HAP-1 (cell line): ENCODE measurements around the gene CEP350.

Experiments
- DNase-seq, 2 experiments: peaks; one replicate each; pipeline ENCODE4 v3.0.0-alpha.2; 2016 to 2020; ENCODE audit warnings: low spot score in 2 of 2
- H3K27me3 ChIP-seq: fragments of 250-450 bp; sonication (Bioruptor Pico); 2 replicates; pipeline ENCODE4 v1.5.1; 2020; ENCODE audit warnings: low read depth, mild to moderate bottlenecking, moderate library complexity
- H3K36me3 ChIP-seq: fragments of 250-450 bp; sonication (Bioruptor Pico); replicated peaks from 2 replicates; pipeline ENCODE4 v1.5.1; 2020; ENCODE audit warnings: mild to moderate bottlenecking
- H3K4me1 ChIP-seq: fragments of 250-450 bp; sonication (Bioruptor Pico); 2 replicates; pipeline ENCODE4 v1.5.1; 2020; ENCODE audit warnings: mild to moderate bottlenecking
- H3K4me3 ChIP-seq: fragments of 250-450 bp; sonication (Bioruptor Pico); 2 replicates; pipeline ENCODE4 v1.5.1; 2020; ENCODE audit warnings: mild to moderate bottlenecking, moderate library complexity
- H3K9me3 ChIP-seq: fragments of 250-450 bp; sonication (Bioruptor Pico); 2 replicates; pipeline ENCODE4 v1.5.1; 2020; ENCODE audit warnings: mild to moderate bottlenecking, moderate library complexity
- in situ Hi-C: fragments of 300-500 bp; cut with MboI; formaldehyde crosslinking; loops from 3 replicates; pipeline ENCODE4 v1.14.3; 2020; ENCODE audit warnings: low sequenced_read_pairs, inconsistent platforms, mixed read lengths

Gene CEP350

DNA sequence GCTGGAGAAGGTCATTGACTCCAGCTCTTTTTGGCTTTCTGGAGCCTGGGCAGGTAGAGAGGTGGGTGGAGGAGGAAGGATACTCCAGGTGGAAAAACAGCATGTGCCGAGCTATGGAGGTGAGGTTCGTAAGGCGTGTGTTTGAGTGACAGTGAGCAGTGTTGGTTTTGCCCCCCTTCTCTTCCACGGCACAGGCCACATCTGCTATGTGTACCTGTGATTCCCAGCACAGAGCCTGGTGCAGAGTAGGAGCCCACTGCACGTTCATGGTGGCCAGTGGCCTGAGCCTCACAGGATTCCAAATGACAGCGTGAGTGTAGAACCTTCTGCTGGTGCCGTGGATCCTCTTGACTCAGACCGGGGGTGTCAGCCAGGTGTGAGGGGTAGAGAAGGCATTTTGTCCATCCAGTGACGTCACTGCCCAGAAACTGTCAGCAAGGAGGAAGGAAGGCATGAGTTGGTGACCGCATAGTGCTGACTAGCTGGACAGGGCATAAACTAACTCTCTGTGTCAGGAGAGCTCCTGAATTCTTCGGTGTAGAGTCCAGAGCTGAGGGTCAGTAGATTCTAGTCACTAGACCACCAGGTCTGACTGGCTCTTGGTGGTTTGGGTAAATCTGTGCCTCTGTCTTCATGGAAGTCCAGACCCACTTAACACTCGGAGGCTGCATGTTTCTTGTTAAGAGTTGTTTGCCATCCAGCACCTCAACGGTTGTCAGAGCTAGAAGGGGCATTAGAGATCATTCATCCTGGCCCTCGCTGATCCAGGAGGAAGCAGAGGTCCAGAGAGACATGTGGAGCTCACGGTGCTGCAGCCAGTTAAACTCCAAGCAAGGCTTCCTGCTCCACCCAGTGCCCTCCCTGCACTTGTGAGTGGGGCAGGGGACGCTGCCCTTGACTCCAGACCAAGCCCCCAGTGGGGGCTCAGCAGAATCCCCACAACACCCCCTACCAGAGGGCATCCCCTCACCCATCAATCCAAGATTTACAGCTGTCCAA, 203.8 kb downstream of the CEP350 start:
- Histone ChIP-seq H3K4me3 (no peak overlapping the region), H3K4me1 (peaks cover 9% of the 10 kb centered on the region), H3K36me3 (no peaks in the 10 kb centered on the region), H3K9me3 (no peaks in the 10 kb centered on the region), H3K27me3 (no peaks in the 10 kb centered on the region)
- in situ Hi-C loops: no loop called here
- DNase-seq: no peak

DNA sequence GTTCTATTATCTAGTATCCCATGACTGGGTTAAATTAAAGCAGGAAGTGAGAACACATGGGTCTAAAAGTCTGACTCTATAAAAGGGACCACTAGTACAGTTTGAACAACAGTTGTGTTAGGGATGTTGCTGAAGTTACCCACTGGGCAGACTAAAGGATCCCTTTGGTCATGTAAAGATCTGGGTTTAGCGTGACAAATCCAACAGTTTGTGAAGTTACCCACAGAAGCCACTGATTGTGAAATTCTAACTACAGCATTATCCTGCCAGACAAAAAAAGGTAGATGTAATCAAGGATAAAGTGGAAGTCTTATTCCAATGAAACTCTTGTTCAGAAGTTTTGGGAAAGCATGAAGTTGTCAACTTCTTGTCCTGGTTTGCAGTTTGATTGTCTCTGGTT, 205.7 kb downstream of the CEP350 start:
- Histone ChIP-seq H3K36me3 (no peaks in the 10 kb centered on the region), H3K4me1 (peaks cover 9% of the 10 kb centered on the region), H3K9me3 (no peaks in the 10 kb centered on the region), H3K4me3 (no peak overlapping the region), H3K27me3 (no peaks in the 10 kb centered on the region)
- in situ Hi-C loops: no loop called here
- no peak for DNase-seq

DNA sequence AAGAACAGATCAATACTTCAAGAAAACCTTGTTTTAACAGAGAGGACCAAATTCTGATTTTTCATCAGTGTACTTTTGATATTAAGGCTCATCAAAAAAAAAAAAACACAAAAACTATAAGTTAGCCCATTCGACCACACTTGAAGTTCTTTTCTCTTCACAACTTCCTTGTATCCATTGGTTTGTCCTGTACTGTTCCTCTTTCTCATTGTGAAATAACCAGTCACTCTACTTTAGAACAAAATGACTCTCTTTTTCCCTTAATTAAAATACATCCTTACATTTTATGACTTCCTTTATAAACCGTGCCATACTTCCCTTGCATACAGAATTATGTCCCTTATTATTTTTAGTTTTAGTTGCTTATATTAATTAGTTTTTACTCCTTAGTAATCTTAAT, 208.4 kb downstream of the CEP350 start:
- Histone ChIP-seq H3K27me3 (no peaks in the 10 kb centered on the region), H3K4me3 (no peak overlapping the region), H3K9me3 (no peaks in the 10 kb centered on the region), H3K4me1 (peaks cover 5% of the 10 kb centered on the region), H3K36me3 (no peaks in the 10 kb centered on the region)
- in situ Hi-C loops: no loop called here
- DNase-seq: no peak
